DND-41 (cell line): ENCODE data around the gene SNCA.

ENCODE experiments used
- ATAC-seq: fragments of 200-7000 bp; cut with Tn5 transposase; 3 replicates; pipeline ENCODE4 v1.9.1; 2021; ENCODE audit warnings: low read depth; ENCODE audit not compliant: insufficient read depth
- DNase-seq: peaks from one replicate; pipeline ENCODE4 v3.0.0-alpha.2; 2020
- H2AFZ ChIP-seq: 2 replicates; pipeline ENCODE4 v1.6.0; 2012; ENCODE audit warnings: low read depth, low read length
- H3K27ac ChIP-seq: 2 replicates; pipeline ENCODE4 v1.5.1; 2012; ENCODE audit warnings: low read length, inconsistent platforms
- H3K27me3 ChIP-seq: fragments of 200-600 bp; sonication (generic); 2 replicates; pipeline ENCODE4 v1.6.0; 2012; ENCODE audit warnings: low read length, mild to moderate bottlenecking, inconsistent platforms; ENCODE audit not compliant: insufficient read depth, poor library complexity
- H3K36me3 ChIP-seq: 2 replicates; pipeline ENCODE4 v1.5.1; 2012; ENCODE audit warnings: low read length, inconsistent platforms; ENCODE audit not compliant: insufficient read depth
- H3K4me1 ChIP-seq: 2 replicates; pipeline ENCODE4 v1.5.1; 2012; ENCODE audit warnings: mild to moderate bottlenecking, low read length; ENCODE audit not compliant: insufficient read depth
- H3K4me2 ChIP-seq: 2 replicates; pipeline ENCODE4 v1.6.0; 2012; ENCODE audit warnings: mild to moderate bottlenecking, moderate library complexity, low read length, inconsistent platforms; ENCODE audit not compliant: insufficient read depth
- H3K4me3 ChIP-seq, 2 experiments: fragments of 200-600 bp in 1 of 2; shearing (Covaris generic) in 1 of 2; 2 replicates each; pipeline ENCODE4 v1.5.1; 2012 to 2016; ENCODE audit warnings: inconsistent platforms in 2 of 2, low read length in 2 of 2, mild to moderate bottlenecking in 2 of 2, low read depth in 1 of 2, moderate library complexity in 1 of 2
- H3K79me2 ChIP-seq: 2 replicates; pipeline ENCODE4 v1.6.0; 2012; ENCODE audit warnings: low read length, inconsistent platforms; ENCODE audit not compliant: insufficient read depth
- H3K9ac ChIP-seq: 2 replicates; pipeline ENCODE4 v1.6.0; 2012; ENCODE audit warnings: low read depth, mild to moderate bottlenecking, inconsistent platforms, low read length, moderate library complexity
- H3K9me3 ChIP-seq: 2 replicates; pipeline ENCODE4 v1.5.1; 2012; ENCODE audit warnings: low read length, moderate library complexity, mild to moderate bottlenecking, inconsistent platforms; ENCODE audit not compliant: insufficient read depth, severe bottlenecking
- H4K20me1 ChIP-seq: 2 replicates; pipeline ENCODE4 v1.6.0; 2012; ENCODE audit warnings: low read length; ENCODE audit not compliant: insufficient read depth
- EZH2 ChIP-seq: IDR thresholded peaks from 3 replicates; pipeline ENCODE4 v1.6.1; 2012; ENCODE audit warnings: borderline replicate concordance, low read depth, mild to moderate bottlenecking, moderate library complexity, low read length, inconsistent platforms; ENCODE audit not compliant: severe bottlenecking
- TF ChIP-seq, protein P1 (sequence below): IDR thresholded peaks from 2 replicates; pipeline ENCODE4 v1.5.1; 2012; ENCODE audit warnings: borderline replicate concordance, low read length, moderate library complexity, mild to moderate bottlenecking; ENCODE audit not compliant: poor library complexity, severe bottlenecking; ENCODE audit errors: extremely low read depth

Gene SNCA

DNA sequence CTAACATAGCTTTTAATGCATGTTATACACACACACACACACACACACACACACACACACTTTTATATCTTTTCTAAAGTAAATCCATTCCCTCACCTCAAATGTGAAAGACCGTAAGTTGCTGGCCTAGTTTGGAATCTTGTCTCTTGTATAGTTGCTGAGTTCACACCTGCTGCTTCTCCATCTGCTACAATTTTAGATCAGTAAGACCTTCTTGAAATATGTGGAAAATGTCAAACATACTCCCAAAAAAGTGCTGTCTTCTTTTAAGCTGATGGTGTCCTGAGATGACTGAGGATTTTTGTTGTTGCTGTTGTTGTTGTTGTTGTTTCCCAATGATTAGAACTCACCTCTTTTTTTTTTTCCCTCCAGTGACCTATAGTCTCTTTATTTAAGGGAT lies 121.3 kb downstream of the SNCA start:
- no peak for TF ChIP-seq EZH2
- TF ChIP-seq, protein P1, sequence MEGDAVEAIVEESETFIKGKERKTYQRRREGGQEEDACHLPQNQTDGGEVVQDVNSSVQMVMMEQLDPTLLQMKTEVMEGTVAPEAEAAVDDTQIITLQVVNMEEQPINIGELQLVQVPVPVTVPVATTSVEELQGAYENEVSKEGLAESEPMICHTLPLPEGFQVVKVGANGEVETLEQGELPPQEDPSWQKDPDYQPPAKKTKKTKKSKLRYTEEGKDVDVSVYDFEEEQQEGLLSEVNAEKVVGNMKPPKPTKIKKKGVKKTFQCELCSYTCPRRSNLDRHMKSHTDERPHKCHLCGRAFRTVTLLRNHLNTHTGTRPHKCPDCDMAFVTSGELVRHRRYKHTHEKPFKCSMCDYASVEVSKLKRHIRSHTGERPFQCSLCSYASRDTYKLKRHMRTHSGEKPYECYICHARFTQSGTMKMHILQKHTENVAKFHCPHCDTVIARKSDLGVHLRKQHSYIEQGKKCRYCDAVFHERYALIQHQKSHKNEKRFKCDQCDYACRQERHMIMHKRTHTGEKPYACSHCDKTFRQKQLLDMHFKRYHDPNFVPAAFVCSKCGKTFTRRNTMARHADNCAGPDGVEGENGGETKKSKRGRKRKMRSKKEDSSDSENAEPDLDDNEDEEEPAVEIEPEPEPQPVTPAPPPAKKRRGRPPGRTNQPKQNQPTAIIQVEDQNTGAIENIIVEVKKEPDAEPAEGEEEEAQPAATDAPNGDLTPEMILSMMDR: no peak
- ATAC-seq: no peak

DNA sequence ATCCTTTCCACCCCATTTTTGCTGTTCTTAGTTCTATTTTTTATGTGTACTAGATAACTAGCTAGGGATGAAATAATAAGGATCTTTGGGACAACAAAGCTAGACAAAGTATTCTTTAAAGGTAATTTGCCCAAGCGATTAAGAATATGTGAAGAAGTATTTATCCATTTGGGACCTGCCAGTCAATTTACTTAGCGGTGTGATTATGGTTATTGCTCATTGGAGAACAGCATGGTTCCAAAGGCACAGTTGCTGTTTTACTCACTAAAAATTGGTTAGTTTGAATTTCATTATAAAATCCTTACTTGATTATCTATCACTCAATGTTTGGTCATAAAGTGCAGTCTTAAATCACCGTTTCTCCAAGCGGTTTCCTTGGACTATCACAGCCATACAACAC lies 124.1 kb downstream of the SNCA start:
- Histone ChIP-seq H3K4me3 (no peak overlapping the region), H3K9ac (no peak overlapping the region), H3K9me3 (no peaks in the 10 kb centered on the region), H4K20me1 (no peaks in the 10 kb centered on the region), H3K36me3 (no peaks in the 10 kb centered on the region), H2AFZ (no peak overlapping the region), H3K79me2 (no peaks in the 10 kb centered on the region), H3K27ac (no peak overlapping the region), H3K4me1 (peaks cover 21% of the 10 kb centered on the region), H3K4me2 (no peak overlapping the region), H3K27me3 (no peaks in the 10 kb centered on the region)
- DNase-seq (no peak), ATAC-seq (no peak)
- TF ChIP-seq, protein P1: no peak
- TF ChIP-seq EZH2: no peak

More for the DNA sequence above, 121.3 kb downstream of the SNCA start:
- Histone ChIP-seq H3K9me3 (no peaks in the 10 kb centered on the region), H3K27ac (no peak overlapping the region), H3K9ac (no peak overlapping the region), H3K4me1 (no peaks in the 10 kb centered on the region), H3K4me3 (no peak overlapping the region), H2AFZ (no peak overlapping the region), H3K79me2 (no peaks in the 10 kb centered on the region), H3K36me3 (no peaks in the 10 kb centered on the region), H3K4me2 (no peak overlapping the region), H4K20me1 (no peaks in the 10 kb centered on the region), H3K27me3 (no peaks in the 10 kb centered on the region)
- no peak for DNase-seq

DNA sequence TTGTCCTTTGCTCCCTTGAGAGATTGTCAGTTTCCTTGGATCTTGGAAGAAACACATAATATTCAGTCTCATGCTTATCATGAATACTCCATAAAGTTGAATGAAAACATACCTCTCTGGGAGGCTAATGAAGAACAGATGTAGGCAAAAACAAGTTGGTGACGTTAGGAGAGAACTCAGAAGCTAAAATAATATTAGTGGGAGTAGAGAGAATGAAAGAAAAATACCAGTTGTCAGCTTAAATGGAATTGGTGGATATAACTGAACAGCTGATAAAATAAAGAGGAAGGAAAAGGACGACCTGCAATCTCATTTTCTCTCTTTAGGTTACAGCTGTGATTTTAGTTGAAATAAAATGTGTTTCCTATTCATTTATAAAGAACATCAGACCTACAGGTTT lies 124.8 kb downstream of the SNCA start:
- ATAC-seq (no peak), DNase-seq (no peak)
- no peaks in the 10 kb centered on the region for H3K79me2 ChIP-seq
- no peak overlapping the region for H3K27ac ChIP-seq
- no peak overlapping the region for H3K4me3 ChIP-seq
- H3K9me3 ChIP-seq: no peaks in the 10 kb centered on the region
- H2AFZ ChIP-seq: no peak overlapping the region
- no peaks in the 10 kb centered on the region for H4K20me1 ChIP-seq
- H3K4me1 ChIP-seq: peaks cover 28% of the 10 kb centered on the region
- no peak overlapping the region for H3K9ac ChIP-seq
- no peak overlapping the region for H3K4me2 ChIP-seq
- TF ChIP-seq, protein P1: no peak
- no peak for TF ChIP-seq EZH2
- H3K36me3 ChIP-seq: no peaks in the 10 kb centered on the region
- H3K27me3 ChIP-seq: no peaks in the 10 kb centered on the region
